SU-DHL-6 (cell line): ENCODE measurements around the gene PTPN20.

Experiments used
- H2AFZ ChIP-seq: fragments of 200-600 bp; sonication (generic); 2 replicates; pipeline ENCODE4 v1.6.1; 2014; ENCODE audit warnings: low read depth, mild to moderate bottlenecking, moderate library complexity, mixed read lengths, antibody characterized with exemption, low read length; ENCODE audit not compliant: severe bottlenecking
- H3F3A ChIP-seq: fragments of 200-600 bp; shearing (Covaris generic); 2 replicates; pipeline ENCODE4 v1.6.0; 2016; ENCODE audit warnings: antibody characterized with exemption, mild to moderate bottlenecking; ENCODE audit not compliant: insufficient read depth
- H3K27ac ChIP-seq: fragments of 200-600 bp; sonication (generic); 2 replicates; pipeline ENCODE4 v1.5.1; 2016; ENCODE audit warnings: low read depth, mild to moderate bottlenecking, low read length, moderate library complexity, mixed read lengths
- H3K27me3 ChIP-seq: fragments of 200-600 bp; sonication (generic), shearing (Covaris generic); 2 replicates; pipeline ENCODE4 v1.6.0; 2014; ENCODE audit warnings: mild to moderate bottlenecking, low read length
- H3K36me3 ChIP-seq: fragments of 200-600 bp; sonication (generic); 2 replicates; pipeline ENCODE4 v1.6.1; 2014; ENCODE audit warnings: mild to moderate bottlenecking, low read length, mixed read lengths
- H3K4me2 ChIP-seq: fragments of 300-600, 200-600 bp; shearing (Covaris generic), sonication (generic); 2 replicates; pipeline ENCODE4 v1.6.0; 2014; ENCODE audit warnings: low read length, low read depth, mild to moderate bottlenecking; ENCODE audit not compliant: poor library complexity, severe bottlenecking
- H3K4me3 ChIP-seq: fragments of 200-600 bp; sonication (generic); 2 replicates; pipeline ENCODE4 v1.5.1; 2014; ENCODE audit warnings: antibody characterized with exemption, low read length, mild to moderate bottlenecking, mixed read lengths; ENCODE audit not compliant: insufficient read depth, poor library complexity, severe bottlenecking
- H3K79me2 ChIP-seq: fragments of 200-600 bp; sonication (generic); 2 replicates; pipeline ENCODE4 v1.6.1; 2014; ENCODE audit warnings: mild to moderate bottlenecking, low read length, moderate library complexity; ENCODE audit not compliant: insufficient read depth
- H3K9ac ChIP-seq: fragments of 200-600 bp; sonication (generic); 2 replicates; pipeline ENCODE4 v1.7.0; 2014; ENCODE audit warnings: mild to moderate bottlenecking, low read length
- H3K9me2 ChIP-seq: fragments of 200-600 bp; sonication (generic); replicated peaks from 2 replicates; pipeline ENCODE4 v1.6.1; 2014; ENCODE audit warnings: low read length; ENCODE audit not compliant: insufficient read depth
- H3K9me3 ChIP-seq: fragments of 200-600 bp; sonication (generic); 2 replicates; pipeline ENCODE4 v1.6.1; 2014; ENCODE audit warnings: low read length, mixed read lengths; ENCODE audit not compliant: insufficient read depth
- H4K20me1 ChIP-seq: fragments of 200-600 bp; sonication (generic); 2 replicates; pipeline ENCODE4 v1.6.1; 2014; ENCODE audit warnings: low read depth, mild to moderate bottlenecking, antibody characterized with exemption, low read length, moderate library complexity, mixed read lengths
- EZH2phosphoT487 ChIP-seq: fragments of 200-600 bp; sonication (generic), shearing (Covaris generic); conservative IDR thresholded peaks from 2 replicates; pipeline ENCODE4 v1.6.1; 2018; ENCODE audit warnings: mild to moderate bottlenecking, antibody characterized with exemption, low read length, moderate library complexity, mixed read lengths
- TF ChIP-seq, protein P1 (sequence below): fragments of 200-600 bp; sonication (generic); IDR thresholded peaks from one replicate; pipeline ENCODE4 v1.5.1; 2017; ENCODE audit warnings: antibody characterized with exemption, mild to moderate bottlenecking, low read length, moderate library complexity; ENCODE audit not compliant: insufficient read depth, poor library complexity, severe bottlenecking

The PTPN20 gene

GRCh38 chr10:47009215-47009838, 98.1 kb downstream of the PTPN20 start:
- no peaks in the 10 kb centered on the region for H3K9me3 ChIP-seq
- TF ChIP-seq, protein P1, sequence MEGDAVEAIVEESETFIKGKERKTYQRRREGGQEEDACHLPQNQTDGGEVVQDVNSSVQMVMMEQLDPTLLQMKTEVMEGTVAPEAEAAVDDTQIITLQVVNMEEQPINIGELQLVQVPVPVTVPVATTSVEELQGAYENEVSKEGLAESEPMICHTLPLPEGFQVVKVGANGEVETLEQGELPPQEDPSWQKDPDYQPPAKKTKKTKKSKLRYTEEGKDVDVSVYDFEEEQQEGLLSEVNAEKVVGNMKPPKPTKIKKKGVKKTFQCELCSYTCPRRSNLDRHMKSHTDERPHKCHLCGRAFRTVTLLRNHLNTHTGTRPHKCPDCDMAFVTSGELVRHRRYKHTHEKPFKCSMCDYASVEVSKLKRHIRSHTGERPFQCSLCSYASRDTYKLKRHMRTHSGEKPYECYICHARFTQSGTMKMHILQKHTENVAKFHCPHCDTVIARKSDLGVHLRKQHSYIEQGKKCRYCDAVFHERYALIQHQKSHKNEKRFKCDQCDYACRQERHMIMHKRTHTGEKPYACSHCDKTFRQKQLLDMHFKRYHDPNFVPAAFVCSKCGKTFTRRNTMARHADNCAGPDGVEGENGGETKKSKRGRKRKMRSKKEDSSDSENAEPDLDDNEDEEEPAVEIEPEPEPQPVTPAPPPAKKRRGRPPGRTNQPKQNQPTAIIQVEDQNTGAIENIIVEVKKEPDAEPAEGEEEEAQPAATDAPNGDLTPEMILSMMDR, result no peak
- TF ChIP-seq EZH2phosphoT487, result no peak
- H3K9me2 ChIP-seq, result no peaks in the 10 kb centered on the region
- no peaks in the 10 kb centered on the region for H3K27me3 ChIP-seq
- H3K27ac ChIP-seq, result no peak overlapping the region
- no peak overlapping the region for H3K9ac ChIP-seq
- no peaks in the 10 kb centered on the region for H3K36me3 ChIP-seq
- no peak overlapping the region for H2AFZ ChIP-seq
- no peaks in the 10 kb centered on the region for H3K79me2 ChIP-seq
- no peak overlapping the region for H3K4me2 ChIP-seq
- no peaks in the 10 kb centered on the region for H4K20me1 ChIP-seq
- H3F3A ChIP-seq, result no peaks in the 10 kb centered on the region
- no peak overlapping the region for H3K4me3 ChIP-seq

- H3K27me3 ChIP-seq, result no peaks in the 10 kb centered on the region
- H3K4me2 ChIP-seq, result no peak overlapping the region
- H3K27ac ChIP-seq, result no peak overlapping the region
- no peaks in the 10 kb centered on the region for H3K79me2 ChIP-seq
- H3K9me2 ChIP-seq, result no peaks in the 10 kb centered on the region
- no peaks in the 10 kb centered on the region for H4K20me1 ChIP-seq
- H3K9me3 ChIP-seq, result no peaks in the 10 kb centered on the region
- no peak overlapping the region for H3K9ac ChIP-seq
- no peaks in the 10 kb centered on the region for H3K36me3 ChIP-seq
- H3K4me3 ChIP-seq, result no peak overlapping the region
- H3F3A ChIP-seq, result no peaks in the 10 kb centered on the region
- H2AFZ ChIP-seq, result no peak overlapping the region
- TF ChIP-seq, protein P1, result no peak
These were observed 98.8 kb downstream of the PTPN20 start for GRCh38 chr10:47010036-47010435.

- Histone ChIP-seq H4K20me1 (no peaks in the 10 kb centered on the region), H3K79me2 (no peaks in the 10 kb centered on the region), H3K27ac (no peak overlapping the region), H3K4me3 (no peak overlapping the region), H3K9me2 (no peaks in the 10 kb centered on the region), H3K36me3 (no peaks in the 10 kb centered on the region), H3F3A (no peaks in the 10 kb centered on the region), H2AFZ (no peak overlapping the region), H3K9me3 (no peaks in the 10 kb centered on the region), H3K27me3 (no peaks in the 10 kb centered on the region), H3K9ac (no peak overlapping the region), H3K4me2 (no peak overlapping the region)
- TF ChIP-seq, protein P1, result no peak
- TF ChIP-seq EZH2phosphoT487, result no peak
These were observed 101.0 kb downstream of the PTPN20 start for GRCh38 chr10:47012214-47012613.
